ENCODE measurements around the gene DRD3. TPM values are rescaled to one million over a fixed set of nuclear protein-coding genes. Genes with fewer than 3 reads are reported as not detected.
A peak's percentile ranks its signal among the peaks of the same experiment; 100 is the strongest.

DRD3 gene
- polyA plus RNA-seq, 1 experiment = not detected

- POLR2A ChIA-PET = no interaction called here
- H3K9me3 ChIP-seq (ENCODE audit: control insufficient read depth, insufficient read depth, low read length) = no peaks in the 10 kb centered on the region
- no peak for DNase-seq (ENCODE audit: low read depth, low spot score)
- H3K27ac ChIP-seq (ENCODE audit: low read depth, low read length) = no peak overlapping the region
- no peak overlapping the region for H3K4me3 ChIP-seq (ENCODE audit: low read depth, low read length)
- TF ChIP-seq, protein P1, sequence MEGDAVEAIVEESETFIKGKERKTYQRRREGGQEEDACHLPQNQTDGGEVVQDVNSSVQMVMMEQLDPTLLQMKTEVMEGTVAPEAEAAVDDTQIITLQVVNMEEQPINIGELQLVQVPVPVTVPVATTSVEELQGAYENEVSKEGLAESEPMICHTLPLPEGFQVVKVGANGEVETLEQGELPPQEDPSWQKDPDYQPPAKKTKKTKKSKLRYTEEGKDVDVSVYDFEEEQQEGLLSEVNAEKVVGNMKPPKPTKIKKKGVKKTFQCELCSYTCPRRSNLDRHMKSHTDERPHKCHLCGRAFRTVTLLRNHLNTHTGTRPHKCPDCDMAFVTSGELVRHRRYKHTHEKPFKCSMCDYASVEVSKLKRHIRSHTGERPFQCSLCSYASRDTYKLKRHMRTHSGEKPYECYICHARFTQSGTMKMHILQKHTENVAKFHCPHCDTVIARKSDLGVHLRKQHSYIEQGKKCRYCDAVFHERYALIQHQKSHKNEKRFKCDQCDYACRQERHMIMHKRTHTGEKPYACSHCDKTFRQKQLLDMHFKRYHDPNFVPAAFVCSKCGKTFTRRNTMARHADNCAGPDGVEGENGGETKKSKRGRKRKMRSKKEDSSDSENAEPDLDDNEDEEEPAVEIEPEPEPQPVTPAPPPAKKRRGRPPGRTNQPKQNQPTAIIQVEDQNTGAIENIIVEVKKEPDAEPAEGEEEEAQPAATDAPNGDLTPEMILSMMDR (IDR thresholded peaks at IDR 0.05; ENCODE audit: low read depth, low read length) = no peak
- CTCF ChIA-PET = interaction anchor here (0.9 to 3.2 kb wide), 4 partner anchors 10 to 418 kb away, joined by 4 to 24 read pairs (median 5); no protein-coding TSS in a partner anchor
- H3K27me3 ChIP-seq (ENCODE audit: control insufficient read depth, insufficient read depth, low read length) = peaks cover 9% of the 10 kb centered on the region
Measured at GRCh38 chr3:114154321-114154821, 24.5 kb downstream of the DRD3 start.

GRCh38 chr3:114152519-114153151, 26.2 kb downstream of the DRD3 start:
- Histone ChIP-seq H3K9me3 (ENCODE audit: control insufficient read depth, insufficient read depth, low read length) (no peaks in the 10 kb centered on the region), H3K4me3 (ENCODE audit: low read depth, low read length) (peak overlapping the region; percentile 67), H3K27ac (ENCODE audit: low read depth, low read length) (peak overlapping the region; percentile 21), H3K27me3 (ENCODE audit: control insufficient read depth, insufficient read depth, low read length) (peaks cover 2% of the 10 kb centered on the region)
- peak; percentile 26 for DNase-seq (ENCODE audit: low read depth, low spot score)
- POLR2A ChIA-PET = no interaction called here
- TF ChIP-seq, protein P1 (IDR thresholded peaks at IDR 0.05; ENCODE audit: low read depth, low read length) = peak; percentile 96
- CTCF ChIA-PET = interaction anchor here (0.6 to 2.0 kb wide), 10 partner anchors 8 to 939 kb away, joined by 3 to 9 read pairs (median 3); no protein-coding TSS in a partner anchor

GRCh38 chr3:114151091-114151490, 27.8 kb downstream of the DRD3 start:
- DNase-seq (ENCODE audit: low read depth, low spot score) = no peak
- Histone ChIP-seq H3K27ac (ENCODE audit: low read depth, low read length) (no peak overlapping the region), H3K9me3 (ENCODE audit: control insufficient read depth, insufficient read depth, low read length) (no peaks in the 10 kb centered on the region), H3K27me3 (ENCODE audit: control insufficient read depth, insufficient read depth, low read length) (peaks cover 2% of the 10 kb centered on the region), H3K4me3 (ENCODE audit: low read depth, low read length) (no peak overlapping the region)
- TF ChIP-seq, protein P1 (IDR thresholded peaks at IDR 0.05; ENCODE audit: low read depth, low read length) = no peak
- CTCF ChIA-PET = interaction anchor here (0.9 to 2.0 kb wide), 7 partner anchors 12 to 415 kb away, joined by 3 to 9 read pairs (median 4); no protein-coding TSS in a partner anchor
- POLR2A ChIA-PET = no interaction called here

DNA sequence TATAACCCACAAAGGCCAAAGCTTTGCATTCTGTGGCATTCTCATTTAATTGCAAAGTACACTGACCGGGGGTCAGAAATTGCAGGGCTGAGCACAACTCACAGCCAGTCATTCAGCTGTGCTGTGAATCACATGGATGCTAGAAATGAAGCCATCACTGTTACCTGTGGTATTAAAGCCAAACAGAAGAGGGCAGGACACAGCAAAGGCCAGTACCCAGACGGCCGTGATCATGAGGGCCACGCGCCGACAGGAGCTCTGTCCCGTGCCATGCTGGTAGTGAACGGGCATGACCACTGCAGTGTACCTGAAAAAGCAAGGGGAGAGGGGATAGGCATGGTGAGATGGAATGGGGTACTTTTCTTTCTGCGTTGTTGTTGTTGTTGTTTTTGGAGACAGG, 31.6 kb downstream of the DRD3 start:
- H3K4me3 ChIP-seq (ENCODE audit: low read depth, low read length) = no peak overlapping the region
- no peaks in the 10 kb centered on the region for H3K9me3 ChIP-seq (ENCODE audit: control insufficient read depth, insufficient read depth, low read length)
- TF ChIP-seq, protein P1 (IDR thresholded peaks at IDR 0.05; ENCODE audit: low read depth, low read length) = no peak
- ChIA-PET POLR2A (no interaction called here), CTCF (no interaction called here)
- H3K27ac ChIP-seq (ENCODE audit: low read depth, low read length) = no peak overlapping the region
- no peak for DNase-seq (ENCODE audit: low read depth, low spot score)
- no peaks in the 10 kb centered on the region for H3K27me3 ChIP-seq (ENCODE audit: control insufficient read depth, insufficient read depth, low read length)

GRCh38 chr3:114144909-114145688, 33.8 kb downstream of the DRD3 start:
- Histone ChIP-seq H3K4me3 (ENCODE audit: low read depth, low read length) (no peak overlapping the region), H3K27me3 (ENCODE audit: control insufficient read depth, insufficient read depth, low read length) (no peaks in the 10 kb centered on the region), H3K9me3 (ENCODE audit: control insufficient read depth, insufficient read depth, low read length) (no peaks in the 10 kb centered on the region), H3K27ac (ENCODE audit: low read depth, low read length) (no peak overlapping the region)
- ChIA-PET POLR2A (no interaction called here), CTCF (interaction anchor here (1.7 kb wide), 1 partner anchor 8 kb away, joined by 8 read pairs; no protein-coding TSS in a partner anchor)
- TF ChIP-seq, protein P1 (IDR thresholded peaks at IDR 0.05; ENCODE audit: low read depth, low read length) = no peak
- peak; percentile 68 for DNase-seq (ENCODE audit: low read depth, low spot score)
